ENCODE data around the gene LRRC23. TPM values are rescaled to one million over a fixed set of nuclear protein-coding genes. Genes with fewer than 3 reads are reported as not detected.
"Not testable (repeated sequence)": the region's sequence is repeated elsewhere in the genome, so short reads cannot be mapped to it uniquely, and the experiment has no call there.

The LRRC23 gene
- total RNA-seq, 1 donor from 2014 or later, result 7.7 TPM

DNA sequence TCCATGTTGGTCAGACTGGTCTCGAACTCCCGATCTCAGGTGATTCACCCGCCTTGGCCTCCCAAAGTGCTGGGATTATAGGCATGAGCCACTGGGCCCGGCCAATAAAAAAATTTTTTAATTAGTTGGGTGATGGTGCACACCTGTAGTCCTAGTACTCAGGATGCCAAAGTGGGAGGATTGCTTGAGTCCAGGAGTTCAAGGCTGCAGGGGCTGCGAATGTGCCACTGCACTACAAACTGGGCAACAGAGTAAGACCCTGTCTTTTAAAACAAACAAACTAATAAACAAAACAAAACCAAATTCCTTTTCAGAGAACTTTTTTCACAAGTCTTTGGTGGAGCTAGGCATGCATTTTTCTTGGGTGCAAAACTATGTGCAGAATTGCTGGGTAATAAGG lies 21.4 kb upstream of the LRRC23 start:
- no peak overlapping the region for H3K4me3 Mint-ChIP-seq
- H3K9me3 Mint-ChIP-seq, result no peaks in the 10 kb centered on the region
- H3K27me3 Mint-ChIP-seq, result no peaks in the 10 kb centered on the region
- H3K27ac Mint-ChIP-seq, result no peak overlapping the region
- intact Hi-C loops (cut with micrococcal nuclease), result no loop called here
- POLR2A ChIA-PET, result interaction anchor here (0.6 to 1.9 kb wide), 2 partner anchors 8 kb away, joined by 4 to 8 read pairs; no protein-coding TSS in a partner anchor
- CTCF ChIA-PET, result interaction anchor here (2.0 kb wide), 1 partner anchor 11 kb away, joined by 7 read pairs; the partner anchor contains the start of gene SPSB2
- no peak for ATAC-seq (ENCODE audit: low read depth)
- H3K36me3 Mint-ChIP-seq (ENCODE audit: low read depth), result peaks cover 7% of the 10 kb centered on the region
- TF ChIP-seq, protein P1, sequence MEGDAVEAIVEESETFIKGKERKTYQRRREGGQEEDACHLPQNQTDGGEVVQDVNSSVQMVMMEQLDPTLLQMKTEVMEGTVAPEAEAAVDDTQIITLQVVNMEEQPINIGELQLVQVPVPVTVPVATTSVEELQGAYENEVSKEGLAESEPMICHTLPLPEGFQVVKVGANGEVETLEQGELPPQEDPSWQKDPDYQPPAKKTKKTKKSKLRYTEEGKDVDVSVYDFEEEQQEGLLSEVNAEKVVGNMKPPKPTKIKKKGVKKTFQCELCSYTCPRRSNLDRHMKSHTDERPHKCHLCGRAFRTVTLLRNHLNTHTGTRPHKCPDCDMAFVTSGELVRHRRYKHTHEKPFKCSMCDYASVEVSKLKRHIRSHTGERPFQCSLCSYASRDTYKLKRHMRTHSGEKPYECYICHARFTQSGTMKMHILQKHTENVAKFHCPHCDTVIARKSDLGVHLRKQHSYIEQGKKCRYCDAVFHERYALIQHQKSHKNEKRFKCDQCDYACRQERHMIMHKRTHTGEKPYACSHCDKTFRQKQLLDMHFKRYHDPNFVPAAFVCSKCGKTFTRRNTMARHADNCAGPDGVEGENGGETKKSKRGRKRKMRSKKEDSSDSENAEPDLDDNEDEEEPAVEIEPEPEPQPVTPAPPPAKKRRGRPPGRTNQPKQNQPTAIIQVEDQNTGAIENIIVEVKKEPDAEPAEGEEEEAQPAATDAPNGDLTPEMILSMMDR (IDR thresholded peaks at IDR 0.05), result no peak
- H3K4me1 Mint-ChIP-seq, result no peaks in the 10 kb centered on the region
- no peak for DNase-seq

DNA sequence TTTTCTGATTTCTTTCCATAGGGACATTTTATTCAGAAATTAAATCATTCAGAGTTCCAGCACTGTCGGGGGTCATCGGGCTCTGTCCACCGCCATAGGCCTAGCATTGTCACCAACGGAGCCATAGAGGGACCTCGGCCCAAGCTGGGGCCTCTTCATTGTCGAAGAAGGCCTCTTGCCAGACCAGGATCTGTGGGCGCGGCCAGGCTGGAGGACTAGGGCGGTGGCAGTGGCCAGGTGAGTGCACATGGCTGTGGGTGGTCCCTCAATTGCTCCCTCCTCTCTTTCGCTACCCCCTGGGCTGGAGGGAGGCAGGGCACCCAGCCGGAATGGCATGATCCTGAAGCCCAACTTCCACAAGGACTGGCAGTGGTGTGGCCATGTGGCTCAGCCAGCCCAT lies 20.9 kb upstream of the LRRC23 start:
- Mint-ChIP-seq H3K36me3 (ENCODE audit: low read depth) (peaks cover 7% of the 10 kb centered on the region), H3K4me1 (no peaks in the 10 kb centered on the region), H3K27me3 (no peaks in the 10 kb centered on the region), H3K4me3 (no peak overlapping the region), H3K9me3 (no peaks in the 10 kb centered on the region), H3K27ac (no peak overlapping the region)
- ChIA-PET POLR2A (no interaction called here), CTCF (no interaction called here)
- DNase-seq (no peak), ATAC-seq (ENCODE audit: low read depth) (no peak)
- intact Hi-C loops (cut with micrococcal nuclease), result no loop called here
- TF ChIP-seq, protein P1 (IDR thresholded peaks at IDR 0.05), result no peak

DNA sequence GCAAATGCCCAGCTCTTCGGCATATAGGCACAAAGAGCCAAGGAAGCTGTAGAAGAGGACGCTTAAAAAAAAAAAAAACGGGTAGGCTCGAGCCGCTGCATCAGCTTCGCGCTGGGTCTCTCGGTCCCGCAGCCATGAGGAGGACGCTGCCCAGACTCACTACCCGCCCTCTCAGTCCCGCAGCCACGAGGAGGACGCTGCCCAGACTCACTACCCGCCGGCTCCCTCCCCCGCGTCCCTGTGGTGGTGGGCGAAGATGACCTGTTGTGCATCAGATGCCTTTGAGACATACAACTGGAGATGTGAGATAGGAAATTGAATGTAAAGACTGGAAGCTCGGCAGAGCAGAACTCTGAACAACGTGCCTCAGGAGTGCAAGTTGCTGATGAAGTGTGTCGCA lies 20.1 kb upstream of the LRRC23 start:
- Mint-ChIP-seq H3K9me3 (no peaks in the 10 kb centered on the region), H3K27me3 (no peaks in the 10 kb centered on the region), H3K27ac (no peak overlapping the region), H3K4me3 (no peak overlapping the region), H3K36me3 (ENCODE audit: low read depth) (peaks cover 7% of the 10 kb centered on the region), H3K4me1 (no peaks in the 10 kb centered on the region)
- TF ChIP-seq, protein P1 (IDR thresholded peaks at IDR 0.05), result no peak
- ATAC-seq (ENCODE audit: low read depth), result no peak
- POLR2A ChIA-PET, result interaction anchor here (0.6 to 1.0 kb wide), 2 partner anchors 12 to 85 kb away, joined by 3 read pairs; partner anchors contain the start of gene SPSB2
- CTCF ChIA-PET, result no interaction called here
- DNase-seq, result no peak
- intact Hi-C loops (cut with micrococcal nuclease), result no loop called here

DNA sequence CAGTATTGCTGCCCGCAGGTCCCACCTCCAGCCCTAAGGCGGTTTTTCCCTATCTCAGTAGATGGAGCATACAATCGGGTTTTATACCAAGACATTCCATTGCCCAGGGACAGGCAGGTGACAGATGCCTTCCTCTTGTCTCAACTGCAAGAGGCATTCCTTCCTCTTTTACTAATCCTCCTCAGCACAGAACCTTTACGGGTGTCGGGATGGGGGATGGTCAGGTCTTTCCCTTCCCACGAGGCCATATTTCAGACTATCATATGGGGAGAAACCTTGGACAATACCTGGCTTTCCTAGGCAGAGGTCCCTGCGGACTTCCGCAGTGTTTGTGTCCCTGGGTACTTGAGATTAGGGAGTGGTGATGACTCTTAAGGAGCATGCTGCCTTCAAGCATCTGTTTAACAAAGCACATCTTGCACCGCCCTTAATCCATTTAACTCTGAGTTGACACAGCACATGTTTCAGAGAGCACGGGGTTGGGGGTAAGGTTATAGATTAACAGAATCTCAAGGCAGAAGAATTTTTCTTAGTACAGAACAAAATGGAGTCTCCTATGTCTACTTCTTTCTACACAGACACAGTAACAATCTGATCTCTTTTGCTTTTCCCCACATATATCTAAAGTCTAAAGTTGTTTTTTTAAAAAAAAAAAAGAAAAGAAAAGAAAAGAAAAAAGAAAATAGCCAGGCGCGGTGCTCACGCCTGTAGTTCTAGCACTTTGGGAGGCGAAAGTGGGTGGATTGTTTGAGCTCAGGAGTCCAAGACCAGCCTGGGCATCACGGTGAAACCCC lies 18.2 kb upstream of the LRRC23 start:
- POLR2A ChIA-PET; H3K4me1 Mint-ChIP-seq; CTCF ChIA-PET; H3K27ac Mint-ChIP-seq; H3K9me3 Mint-ChIP-seq; DNase-seq; H3K27me3 Mint-ChIP-seq; intact Hi-C loops (cut with micrococcal nuclease); ATAC-seq (ENCODE audit: low read depth); H3K4me3 Mint-ChIP-seq; H3K36me3 Mint-ChIP-seq (ENCODE audit: low read depth): not testable (repeated sequence)

DNA sequence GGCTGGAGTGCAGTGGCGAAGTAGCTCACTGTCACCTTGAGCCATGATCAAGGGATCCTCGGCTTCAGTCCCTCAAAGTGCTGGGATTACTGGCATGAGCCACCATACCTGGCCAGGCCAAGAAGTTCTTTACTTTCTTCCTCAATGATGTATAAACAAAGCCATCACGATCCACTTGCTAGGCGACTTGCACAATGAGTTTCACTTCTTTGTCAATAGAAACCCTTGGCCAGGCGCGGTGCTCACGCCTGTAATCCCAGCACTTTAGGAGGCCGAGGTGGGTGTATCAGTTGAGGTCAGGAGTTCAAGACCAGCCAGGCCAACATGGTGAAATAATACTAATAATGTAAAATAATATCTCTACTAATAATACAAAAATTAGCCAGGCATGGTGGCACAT lies 17.2 kb upstream of the LRRC23 start:
- POLR2A ChIA-PET, result no interaction called here
- DNase-seq, result no peak

More for the DNA sequence above, 17.2 kb upstream of the LRRC23 start:
- TF ChIP-seq, protein P1 (IDR thresholded peaks at IDR 0.05), result no peak
- intact Hi-C loops (cut with micrococcal nuclease), result no loop called here
- H3K27ac Mint-ChIP-seq, result no peak overlapping the region
- peaks cover 5% of the 10 kb centered on the region for H3K36me3 Mint-ChIP-seq (ENCODE audit: low read depth)
- no peak for ATAC-seq (ENCODE audit: low read depth)
- H3K4me1 Mint-ChIP-seq, result peaks cover 14% of the 10 kb centered on the region
- H3K4me3 Mint-ChIP-seq, result no peak overlapping the region
- no peaks in the 10 kb centered on the region for H3K27me3 Mint-ChIP-seq
- H3K9me3 Mint-ChIP-seq, result no peaks in the 10 kb centered on the region
- CTCF ChIA-PET, result no interaction called here
